ENCODE data around the gene KCTD10.

KCTD10 gene

GRCh38 chr12:109443794-109444193, 33.3 kb downstream of the KCTD10 start:
- TF ChIP-seq, protein P1, sequence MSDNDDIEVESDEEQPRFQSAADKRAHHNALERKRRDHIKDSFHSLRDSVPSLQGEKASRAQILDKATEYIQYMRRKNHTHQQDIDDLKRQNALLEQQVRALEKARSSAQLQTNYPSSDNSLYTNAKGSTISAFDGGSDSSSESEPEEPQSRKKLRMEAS (IDR thresholded peaks at IDR 0.05): no peak
- TF ChIP-seq FOXM1 (IDR thresholded peaks at IDR 0.05; ENCODE audit: borderline replicate concordance, low read depth) (no peak), RAD21 (IDR thresholded peaks at IDR 0.05; ENCODE audit: low read depth) (no peak), TCF12 (IDR thresholded peaks at IDR 0.05; ENCODE audit: low read depth) (no peak), EP300 (IDR thresholded peaks at IDR 0.05; ENCODE audit: borderline replicate concordance) (no peak), CREB1 (IDR thresholded peaks at IDR 0.05; ENCODE audit: low read depth) (no peak), ZBTB7A (IDR thresholded peaks at IDR 0.05; ENCODE audit: low read depth) (no peak), EGR1 (IDR thresholded peaks at IDR 0.05) (no peak), YY1 (IDR thresholded peaks at IDR 0.05; ENCODE audit: low read depth) (no peak), USF1 (IDR thresholded peaks at IDR 0.05) (no peak), TAF1 (IDR thresholded peaks at IDR 0.05; ENCODE audit: low read depth) (no peak), TEAD4 (IDR thresholded peaks at IDR 0.05) (no peak), NFIC (IDR thresholded peaks at IDR 0.05) (no peak), CEBPB (IDR thresholded peaks at IDR 0.05) (no peak)
- TF ChIP-seq, protein P2, sequence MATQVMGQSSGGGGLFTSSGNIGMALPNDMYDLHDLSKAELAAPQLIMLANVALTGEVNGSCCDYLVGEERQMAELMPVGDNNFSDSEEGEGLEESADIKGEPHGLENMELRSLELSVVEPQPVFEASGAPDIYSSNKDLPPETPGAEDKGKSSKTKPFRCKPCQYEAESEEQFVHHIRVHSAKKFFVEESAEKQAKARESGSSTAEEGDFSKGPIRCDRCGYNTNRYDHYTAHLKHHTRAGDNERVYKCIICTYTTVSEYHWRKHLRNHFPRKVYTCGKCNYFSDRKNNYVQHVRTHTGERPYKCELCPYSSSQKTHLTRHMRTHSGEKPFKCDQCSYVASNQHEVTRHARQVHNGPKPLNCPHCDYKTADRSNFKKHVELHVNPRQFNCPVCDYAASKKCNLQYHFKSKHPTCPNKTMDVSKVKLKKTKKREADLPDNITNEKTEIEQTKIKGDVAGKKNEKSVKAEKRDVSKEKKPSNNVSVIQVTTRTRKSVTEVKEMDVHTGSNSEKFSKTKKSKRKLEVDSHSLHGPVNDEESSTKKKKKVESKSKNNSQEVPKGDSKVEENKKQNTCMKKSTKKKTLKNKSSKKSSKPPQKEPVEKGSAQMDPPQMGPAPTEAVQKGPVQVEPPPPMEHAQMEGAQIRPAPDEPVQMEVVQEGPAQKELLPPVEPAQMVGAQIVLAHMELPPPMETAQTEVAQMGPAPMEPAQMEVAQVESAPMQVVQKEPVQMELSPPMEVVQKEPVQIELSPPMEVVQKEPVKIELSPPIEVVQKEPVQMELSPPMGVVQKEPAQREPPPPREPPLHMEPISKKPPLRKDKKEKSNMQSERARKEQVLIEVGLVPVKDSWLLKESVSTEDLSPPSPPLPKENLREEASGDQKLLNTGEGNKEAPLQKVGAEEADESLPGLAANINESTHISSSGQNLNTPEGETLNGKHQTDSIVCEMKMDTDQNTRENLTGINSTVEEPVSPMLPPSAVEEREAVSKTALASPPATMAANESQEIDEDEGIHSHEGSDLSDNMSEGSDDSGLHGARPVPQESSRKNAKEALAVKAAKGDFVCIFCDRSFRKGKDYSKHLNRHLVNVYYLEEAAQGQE (IDR thresholded peaks at IDR 0.05; ENCODE audit: low read depth): no peak

GRCh38 chr12:109440851-109441490, 36.1 kb downstream of the KCTD10 start:
- TF ChIP-seq TEAD4 (IDR thresholded peaks at IDR 0.05) (no peak), TAF1 (IDR thresholded peaks at IDR 0.05; ENCODE audit: low read depth) (no peak), NFIC (IDR thresholded peaks at IDR 0.05) (no peak), EP300 (IDR thresholded peaks at IDR 0.05; ENCODE audit: borderline replicate concordance) (no peak), EGR1 (IDR thresholded peaks at IDR 0.05) (no peak), YY1 (IDR thresholded peaks at IDR 0.05; ENCODE audit: low read depth) (no peak), CEBPB (IDR thresholded peaks at IDR 0.05) (no peak), USF1 (IDR thresholded peaks at IDR 0.05) (no peak), FOXM1 (IDR thresholded peaks at IDR 0.05; ENCODE audit: borderline replicate concordance, low read depth) (no peak), CREB1 (IDR thresholded peaks at IDR 0.05; ENCODE audit: low read depth) (no peak)
- TF ChIP-seq, protein P1 (IDR thresholded peaks at IDR 0.05): no peak
- TF ChIP-seq, protein P2 (IDR thresholded peaks at IDR 0.05; ENCODE audit: low read depth): no peak

DNA sequence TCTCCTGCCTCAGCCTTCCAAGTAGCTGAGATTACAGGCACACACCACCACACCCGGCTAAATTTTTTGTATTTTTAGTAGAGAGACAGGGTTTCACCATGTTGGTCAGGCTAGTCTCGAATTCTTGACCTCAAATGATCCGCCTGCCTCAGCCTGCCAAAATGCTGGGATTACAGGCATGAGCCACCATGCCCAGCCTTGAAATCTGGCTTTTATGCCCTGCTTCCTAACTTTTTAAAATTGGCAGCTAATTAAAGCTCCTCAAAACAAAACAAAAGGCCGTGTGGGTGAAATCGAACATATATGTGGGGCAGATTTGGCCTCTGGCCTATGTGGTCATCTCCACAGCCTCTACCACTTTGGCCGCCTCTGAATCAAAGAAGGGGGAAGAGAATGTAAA, 37.9 kb downstream of the KCTD10 start:
- TF ChIP-seq TAF1 (IDR thresholded peaks at IDR 0.05; ENCODE audit: low read depth) (no peak), EP300 (IDR thresholded peaks at IDR 0.05; ENCODE audit: borderline replicate concordance) (no peak), FOXM1 (IDR thresholded peaks at IDR 0.05; ENCODE audit: borderline replicate concordance, low read depth) (no peak), NFIC (IDR thresholded peaks at IDR 0.05) (no peak), USF1 (IDR thresholded peaks at IDR 0.05) (no peak), EGR1 (IDR thresholded peaks at IDR 0.05) (no peak)
- TF ChIP-seq, protein P2 (IDR thresholded peaks at IDR 0.05; ENCODE audit: low read depth): no peak

DNA sequence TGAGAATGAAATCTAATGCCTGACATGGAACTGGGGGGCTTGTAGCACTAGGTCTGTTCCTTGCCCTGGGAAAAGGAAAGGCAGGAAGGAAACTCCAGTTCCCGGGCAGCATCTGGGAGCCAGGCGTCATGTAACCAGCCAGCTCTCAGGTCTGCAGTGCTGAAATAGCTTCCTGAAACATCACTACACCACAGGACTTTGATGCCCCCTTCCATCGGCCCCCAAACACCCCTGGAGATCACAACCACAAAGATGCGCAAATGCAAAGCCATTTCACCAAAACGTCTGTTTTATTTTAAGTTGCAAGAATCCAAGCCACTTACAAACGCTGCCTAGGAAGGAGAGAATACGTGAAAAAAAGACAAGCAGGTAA, 40.9 kb downstream of the KCTD10 start:
- TF ChIP-seq FOXM1 (IDR thresholded peaks at IDR 0.05; ENCODE audit: borderline replicate concordance, low read depth): no peak
- no peak for TF ChIP-seq ZBTB7A (IDR thresholded peaks at IDR 0.05; ENCODE audit: low read depth)
- TF ChIP-seq EP300 (IDR thresholded peaks at IDR 0.05; ENCODE audit: borderline replicate concordance): no peak
- TF ChIP-seq, protein P2 (IDR thresholded peaks at IDR 0.05; ENCODE audit: low read depth): no peak
- no peak for TF ChIP-seq NFIC (IDR thresholded peaks at IDR 0.05)
- no peak for TF ChIP-seq TEAD4 (IDR thresholded peaks at IDR 0.05)
- no peak for TF ChIP-seq CREB1 (IDR thresholded peaks at IDR 0.05; ENCODE audit: low read depth)

All from Ishikawa (cell line).